ENCODE results near the gene NCK1. TPM values are rescaled to one million over a fixed set of nuclear protein-coding genes. Genes with fewer than 3 reads are reported as not detected.
"Not testable (repeated sequence)": the region's sequence is repeated elsewhere in the genome, so short reads cannot be mapped to it uniquely, and the experiment has no call there.

The NCK1 gene
- total RNA-seq, 1 donor from 2014 or later = 21.7 TPM

GRCh38 chr3:136856665-136857064 lies 5.3 kb upstream of the NCK1 start:
- intact Hi-C loops (cut with DNase I) = no loop called here
- no peak for DNase-seq
- ATAC-seq (ENCODE audit: poor library complexity) = no peak

- intact Hi-C loops (cut with DNase I) = no loop called here
- DNase-seq (no peak), ATAC-seq (ENCODE audit: poor library complexity) (no peak)
Measured at GRCh38 chr3:136858381-136858780, 3.6 kb upstream of the NCK1 start.

DNA sequence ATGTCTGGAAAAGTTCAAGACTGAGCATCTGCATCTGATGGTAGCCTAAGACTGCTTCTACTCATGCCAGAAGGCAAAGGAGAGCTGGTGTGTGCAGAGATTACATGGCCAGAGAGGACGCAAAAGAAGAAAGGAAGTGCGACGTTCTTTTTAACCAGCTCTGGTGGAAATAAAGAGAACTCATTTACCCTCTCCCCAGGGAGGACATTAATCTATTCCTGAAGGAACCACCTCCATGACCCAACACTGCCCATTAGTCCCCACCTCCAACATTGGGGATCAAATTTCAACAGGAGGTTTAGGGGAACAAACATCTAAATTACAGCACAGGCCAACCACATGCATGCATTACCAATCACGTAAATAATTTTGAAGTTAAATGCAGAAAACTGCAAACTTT lies 1.5 kb upstream of the NCK1 start:
- DNase-seq (no peak), ATAC-seq (ENCODE audit: poor library complexity) (no peak)
- intact Hi-C loops (cut with DNase I) = loop anchor here (5.0 to 10.0 kb wide), 2 partner anchors 74 to 108 kb away; partner anchors contain the start of gene STAG1

DNA sequence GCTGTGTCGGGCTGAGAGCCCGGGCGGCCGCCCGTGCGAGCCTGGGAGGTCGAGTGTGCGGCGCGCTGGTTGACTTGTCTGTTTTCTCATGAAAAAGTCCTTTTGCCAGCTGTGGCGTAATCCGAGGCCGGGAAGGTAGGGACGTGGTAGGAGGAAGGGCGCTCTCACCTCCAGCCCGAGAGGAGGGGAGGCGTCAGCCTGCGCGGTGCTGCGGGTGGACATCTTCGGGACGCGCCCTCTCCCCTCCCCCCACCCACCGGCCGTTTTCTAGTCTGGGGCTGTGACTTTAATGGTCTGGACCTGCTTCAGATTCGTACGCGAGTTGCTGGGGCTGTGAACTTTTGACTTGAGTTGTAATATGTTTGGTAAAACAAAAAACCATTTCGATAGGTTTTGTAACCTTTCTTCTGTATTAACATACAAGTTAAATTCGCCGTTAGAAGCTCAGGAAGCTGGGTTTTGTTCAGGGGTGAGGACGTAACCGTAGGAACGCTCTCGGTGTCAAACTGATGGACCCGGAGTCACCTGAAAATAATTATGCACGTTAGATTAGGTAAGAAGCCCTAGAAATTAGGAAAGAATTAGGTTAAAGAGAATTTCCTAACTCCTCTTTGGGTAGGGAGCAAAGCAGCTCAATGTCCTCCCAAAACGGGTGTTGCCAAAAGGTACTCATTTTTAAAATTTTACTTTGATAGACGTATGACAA lies 762 bp downstream of the NCK1 start:
- intact Hi-C loops (cut with DNase I) = loop anchor here (5.0 to 10.0 kb wide), 2 partner anchors 72 to 110 kb away; partner anchors contain the start of gene STAG1
- ATAC-seq (ENCODE audit: poor library complexity) = peak; percentile 63
- peak; percentile 75 for DNase-seq

DNA sequence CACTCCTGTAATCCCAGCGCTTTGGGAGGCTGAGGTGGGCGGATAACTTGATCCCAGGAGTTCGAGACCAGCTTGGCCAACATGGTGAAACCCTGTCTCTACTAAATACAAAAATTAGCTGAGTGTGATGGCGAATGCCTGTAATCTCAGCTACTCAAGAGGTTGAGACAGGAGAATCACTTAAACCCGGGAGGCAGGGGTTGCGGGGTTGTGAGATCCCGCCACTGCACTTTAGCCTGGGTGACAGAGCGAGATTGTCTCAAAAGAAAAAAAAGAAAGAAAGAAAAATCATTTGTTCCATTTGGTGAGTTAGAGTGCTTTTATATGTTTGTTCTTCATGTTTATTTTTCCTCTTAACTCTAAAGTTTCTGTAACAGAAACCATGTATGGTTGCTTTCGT lies 7.3 kb downstream of the NCK1 start:
- DNase-seq = no peak
- ATAC-seq (ENCODE audit: poor library complexity) = no peak

DNA sequence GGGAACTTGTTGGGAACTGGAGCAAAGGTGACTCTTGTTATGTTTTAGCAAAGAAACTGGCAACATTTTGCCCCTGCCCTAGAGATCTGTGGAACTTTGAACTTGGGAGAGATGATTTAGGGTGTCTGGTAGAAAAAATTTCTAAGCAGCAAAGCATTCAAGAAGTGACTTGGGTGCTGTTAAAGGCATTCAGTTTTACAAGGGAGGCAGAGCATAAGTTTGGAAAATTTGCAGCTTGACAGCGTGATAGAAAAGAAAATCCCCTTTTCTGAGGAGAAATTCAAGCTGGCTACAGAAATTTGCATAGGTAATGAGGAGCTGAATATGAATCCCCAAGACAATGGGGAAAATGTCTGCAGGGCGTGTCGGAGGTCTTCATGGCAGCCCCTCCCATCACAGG lies 10.2 kb downstream of the NCK1 start:
- DNase-seq; intact Hi-C loops (cut with DNase I); ATAC-seq (ENCODE audit: poor library complexity): not testable (repeated sequence)

More for the DNA sequence above, 7.3 kb downstream of the NCK1 start:
- intact Hi-C loops (cut with DNase I) = loop anchor here (10.0 kb wide), 1 partner anchor 66 kb away; no protein-coding TSS in a partner anchor

DNA sequence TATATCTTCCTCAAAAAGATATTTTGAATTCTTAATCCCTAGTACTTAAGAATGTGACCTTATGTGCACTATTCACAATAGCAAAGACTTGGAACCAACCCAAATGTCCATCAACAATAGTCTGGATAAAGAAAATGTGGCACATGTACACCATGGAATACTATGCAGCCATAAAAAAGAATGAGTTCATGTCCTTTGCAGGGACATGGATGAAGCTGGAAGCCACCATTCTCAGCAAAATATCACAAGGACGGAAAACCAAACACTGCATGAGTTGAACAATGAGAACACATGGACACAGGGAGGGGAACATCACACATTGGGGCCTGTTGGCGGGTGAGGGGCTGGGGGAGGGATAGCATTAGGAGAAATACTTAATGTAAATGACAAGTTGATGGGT lies 17.5 kb downstream of the NCK1 start:
- DNase-seq; intact Hi-C loops (cut with DNase I); ATAC-seq (ENCODE audit: poor library complexity): not testable (repeated sequence)

DNA sequence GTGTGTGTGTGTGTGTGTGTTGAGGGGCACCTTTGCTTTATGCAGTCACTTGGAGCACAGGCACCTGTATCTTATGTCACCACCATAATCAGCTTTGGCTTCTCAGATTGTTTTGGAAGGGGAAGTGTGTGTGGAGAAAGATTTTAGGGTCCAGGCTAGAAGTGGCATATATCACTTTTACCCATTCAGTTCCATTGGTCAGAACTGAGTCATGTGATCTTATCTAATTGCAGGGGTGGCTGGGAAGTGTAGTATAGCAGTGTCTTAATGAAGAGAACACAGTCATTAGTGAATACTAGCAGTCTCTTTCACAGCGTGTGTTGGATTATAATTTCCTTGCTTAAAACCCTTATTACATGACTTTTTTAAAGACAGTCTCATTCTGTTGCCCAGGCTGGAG lies 20.6 kb downstream of the NCK1 start:
- ATAC-seq (ENCODE audit: poor library complexity) = no peak
- intact Hi-C loops (cut with DNase I) = no loop called here
- DNase-seq = no peak

GRCh38 chr3:136883967-136884720 lies 22.1 kb downstream of the NCK1 start:
- DNase-seq (no peak), ATAC-seq (ENCODE audit: poor library complexity) (no peak)
- intact Hi-C loops (cut with DNase I) = no loop called here

GRCh38 chr3:136885357-136886213 lies 23.6 kb downstream of the NCK1 start:
- intact Hi-C loops (cut with DNase I) = no loop called here
- DNase-seq (no peak), ATAC-seq (ENCODE audit: poor library complexity) (no peak)

DNA sequence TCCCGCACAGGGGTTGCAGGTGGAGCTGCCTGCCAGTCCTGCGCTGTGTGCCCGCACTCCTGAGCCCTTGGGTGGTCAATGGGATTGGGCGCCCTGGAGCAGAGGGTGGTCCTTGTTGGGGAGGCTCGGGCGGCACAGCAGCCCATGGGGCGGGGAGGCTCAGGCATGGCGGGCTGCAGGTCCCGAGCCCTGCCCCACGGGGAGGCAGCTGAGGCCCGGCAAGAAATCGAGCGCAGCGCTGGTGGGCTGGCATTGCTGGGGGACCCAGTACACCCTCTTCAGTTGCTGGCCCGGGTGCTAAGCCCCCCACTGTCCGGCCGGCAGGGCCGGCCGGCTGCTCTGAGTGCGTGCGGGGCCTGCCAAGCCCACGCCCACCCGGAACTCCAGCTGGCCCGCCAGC lies 27.9 kb downstream of the NCK1 start:
- intact Hi-C loops (cut with DNase I) = no loop called here
- ATAC-seq (ENCODE audit: poor library complexity) = no peak
- DNase-seq = no peak

DNA sequence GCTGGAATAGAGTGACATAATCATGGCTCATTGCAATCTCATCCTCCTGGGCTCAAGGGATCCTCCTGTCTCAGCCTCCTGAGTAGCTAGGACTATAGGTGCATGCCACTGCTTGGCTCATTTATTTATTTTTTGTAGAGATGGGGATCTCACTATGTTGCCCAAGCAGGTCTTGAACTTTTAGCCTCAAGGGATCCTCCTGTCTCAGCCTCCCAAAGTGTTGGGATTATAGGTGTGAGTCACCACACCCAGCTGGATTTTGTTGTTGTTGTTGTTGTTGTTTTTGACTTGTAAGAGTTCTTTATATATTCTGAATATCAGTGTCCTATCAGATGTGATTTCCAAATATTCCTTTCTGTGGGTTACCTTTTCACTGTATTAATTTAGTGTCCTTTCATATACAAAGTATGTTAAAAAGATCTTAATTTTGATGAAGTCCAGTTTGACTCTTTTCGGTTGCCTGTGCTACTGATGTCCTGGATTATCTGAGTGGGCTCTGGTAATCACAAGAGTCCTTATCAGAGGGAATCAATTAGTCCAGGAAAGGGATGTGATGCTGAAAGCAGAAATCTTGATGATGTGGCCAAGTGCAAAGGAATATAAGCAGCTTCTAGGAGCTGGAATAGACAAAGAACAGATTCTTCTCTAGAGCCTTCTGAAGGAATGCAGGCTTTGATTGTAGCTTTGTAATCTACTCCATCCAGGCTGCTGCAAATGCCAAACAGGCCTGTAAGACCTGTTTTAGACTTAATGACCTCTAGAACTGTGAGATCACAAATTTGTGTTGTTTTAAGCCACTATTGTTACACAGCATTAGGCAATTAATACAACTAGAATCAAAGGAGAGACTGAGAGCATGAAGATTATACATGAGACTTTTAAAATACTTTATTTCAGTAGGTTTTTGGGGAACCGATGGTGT lies 30.2 kb downstream of the NCK1 start:
- intact Hi-C loops (cut with DNase I) = no loop called here

GRCh38 chr3:136893848-136894443 lies 31.9 kb downstream of the NCK1 start:
- intact Hi-C loops (cut with DNase I) = no loop called here
- DNase-seq (no peak), ATAC-seq (ENCODE audit: poor library complexity) (peak; percentile 38)

More for the DNA sequence above, 30.2 kb downstream of the NCK1 start:
- ATAC-seq (ENCODE audit: poor library complexity) (no peak), DNase-seq (no peak)

GRCh38 chr3:136897171-136897570 lies 35.2 kb downstream of the NCK1 start:
- ATAC-seq (ENCODE audit: poor library complexity); DNase-seq; intact Hi-C loops (cut with DNase I): not testable (repeated sequence)

DNA sequence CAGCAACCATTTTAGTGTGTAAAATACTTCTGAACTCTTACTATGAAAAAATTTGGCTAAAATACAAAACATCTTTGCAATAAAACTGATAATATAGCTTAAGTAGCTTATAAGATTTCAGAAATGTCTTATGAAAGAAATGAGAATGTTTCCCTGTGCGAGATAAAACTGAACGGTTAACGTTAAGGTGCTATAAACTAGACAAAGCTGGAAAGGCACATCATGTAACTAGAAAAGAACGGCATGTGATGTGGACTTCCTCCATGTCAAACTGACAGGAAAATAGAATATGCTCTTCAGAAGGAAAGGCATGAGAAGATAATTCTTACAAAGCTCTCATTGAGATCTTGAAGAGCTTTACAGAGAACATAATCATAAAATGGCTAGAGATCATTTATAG lies 36.5 kb downstream of the NCK1 start:
- intact Hi-C loops (cut with DNase I) = no loop called here
- no peak for ATAC-seq (ENCODE audit: poor library complexity)

DNA sequence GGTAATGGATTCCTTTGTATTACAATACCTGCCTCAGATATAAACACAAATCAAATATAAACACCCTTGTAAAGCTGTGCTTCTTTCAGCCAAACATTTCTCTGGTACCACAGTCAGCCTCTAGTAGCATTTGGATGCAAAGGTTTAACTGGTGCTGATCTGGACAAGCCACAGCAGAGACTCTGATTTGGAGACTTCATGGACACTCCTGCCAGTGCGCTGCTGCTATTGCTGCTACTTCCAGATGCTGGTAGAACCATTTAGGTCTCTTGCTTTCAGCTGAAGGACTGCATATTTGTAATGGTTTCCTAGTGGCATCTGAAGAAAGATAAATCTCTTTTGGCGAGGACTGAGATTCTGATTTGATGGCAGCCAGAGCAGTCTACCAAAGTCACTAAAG lies 36.9 kb downstream of the NCK1 start:
- intact Hi-C loops (cut with DNase I) = no loop called here
- DNase-seq (no peak), ATAC-seq (ENCODE audit: poor library complexity) (peak; percentile 22)

More for the DNA sequence above, 36.5 kb downstream of the NCK1 start:
- DNase-seq = no peak

DNA sequence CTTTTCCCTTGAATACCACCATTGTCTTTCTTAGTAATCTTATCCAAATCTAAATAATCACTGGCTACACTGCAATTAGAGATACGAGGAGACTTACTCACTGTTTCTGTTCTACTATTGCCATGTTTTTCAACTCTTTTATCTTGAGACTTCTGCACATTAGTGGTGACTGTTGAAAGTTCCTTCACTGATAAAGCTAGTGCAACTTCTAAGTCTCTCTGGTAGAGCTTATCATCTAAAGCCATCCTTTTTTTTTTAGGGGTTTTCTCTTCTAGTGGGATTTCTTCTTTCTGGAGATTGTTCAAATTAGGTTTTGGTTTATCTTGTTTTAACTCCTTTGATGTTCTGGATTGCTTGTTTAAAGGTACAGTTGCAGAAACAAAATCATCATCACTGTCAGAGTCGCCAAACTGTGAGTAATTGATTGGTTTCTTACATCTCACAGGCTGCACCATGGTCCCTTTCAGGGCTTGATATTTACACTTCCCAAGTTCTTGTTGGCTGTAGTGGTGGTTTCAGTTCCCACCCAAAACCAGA lies 37.7 kb downstream of the NCK1 start:
- DNase-seq = no peak
- intact Hi-C loops (cut with DNase I) = no loop called here
- ATAC-seq (ENCODE audit: poor library complexity) = no peak
